Skin epidermis (tissue), 12 donors: ENCODE data around the gene CCSER1.

Source experiments
- H3K27ac ChIP-seq, 21 experiments: fragments of 200-600 bp; sonication (generic) in 11 of 21; one replicate each; pipeline ENCODE4 v1.5.0; 2020; ENCODE audit warnings: mild to moderate bottlenecking in 3 of 21, inconsistent platforms in 2 of 21, moderate library complexity in 2 of 21
- H3K4me3 ChIP-seq, 7 experiments: fragments of 200-600 bp; sonication (generic) in 2 of 7; one replicate each; pipeline ENCODE4 v1.5.0; 2020; ENCODE audit warnings: inconsistent platforms in 2 of 7, mild to moderate bottlenecking in 2 of 7, moderate library complexity in 1 of 7

CCSER1 gene

GRCh38 chr4:90186229-90186628 is 59.0 kb downstream of the CCSER1 start:
- H3K27ac ChIP-seq: no peak overlapping the region
- H3K4me3 ChIP-seq: no peak overlapping the region

- H3K27ac ChIP-seq: no peak overlapping the region
- no peak overlapping the region for H3K4me3 ChIP-seq
Measured at GRCh38 chr4:90187148-90187884, 60.1 kb downstream of the CCSER1 start.

- Histone ChIP-seq H3K4me3 (no peak overlapping the region), H3K27ac (no peak overlapping the region)
Measured at GRCh38 chr4:90189178-90189577, 62.0 kb downstream of the CCSER1 start.

GRCh38 chr4:90189946-90190345 is 62.8 kb downstream of the CCSER1 start:
- H3K27ac ChIP-seq: no peak overlapping the region
- no peak overlapping the region for H3K4me3 ChIP-seq

- H3K4me3 ChIP-seq: no peak overlapping the region
- H3K27ac ChIP-seq: no peak overlapping the region
Measured at GRCh38 chr4:90190525-90190924, 63.3 kb downstream of the CCSER1 start.

- H3K4me3 ChIP-seq: no peak overlapping the region
- no peak overlapping the region for H3K27ac ChIP-seq
Measured at GRCh38 chr4:90198086-90198847, 71.1 kb downstream of the CCSER1 start.

- Histone ChIP-seq H3K27ac (no peak overlapping the region), H3K4me3 (no peak overlapping the region)
Measured at GRCh38 chr4:90207887-90208454, 80.8 kb downstream of the CCSER1 start.

GRCh38 chr4:90209922-90210321 is 82.7 kb downstream of the CCSER1 start:
- Histone ChIP-seq H3K27ac (peak overlapping the region in 2 of 21 experiments; percentile 34 to 44), H3K4me3 (no peak overlapping the region)

GRCh38 chr4:90211174-90211573 is 84.0 kb downstream of the CCSER1 start:
- Histone ChIP-seq H3K27ac (no peak overlapping the region), H3K4me3 (no peak overlapping the region)

GRCh38 chr4:90215286-90215685 is 88.1 kb downstream of the CCSER1 start:
- no peak overlapping the region for H3K27ac ChIP-seq
- no peak overlapping the region for H3K4me3 ChIP-seq

GRCh38 chr4:90219822-90220221 is 92.6 kb downstream of the CCSER1 start:
- H3K4me3 ChIP-seq: no peak overlapping the region
- no peak overlapping the region for H3K27ac ChIP-seq

- Histone ChIP-seq H3K27ac (no peak overlapping the region), H3K4me3 (no peak overlapping the region)
Measured at GRCh38 chr4:90220459-90220858, 93.3 kb downstream of the CCSER1 start.

GRCh38 chr4:90226734-90227133 is 99.5 kb downstream of the CCSER1 start:
- Histone ChIP-seq H3K27ac (no peak overlapping the region), H3K4me3 (no peak overlapping the region)

- Histone ChIP-seq H3K27ac (no peak overlapping the region), H3K4me3 (no peak overlapping the region)
Measured at GRCh38 chr4:90227177-90227576, 100.0 kb downstream of the CCSER1 start.

GRCh38 chr4:90234916-90235547 is 107.8 kb downstream of the CCSER1 start:
- no peak overlapping the region for H3K27ac ChIP-seq
- H3K4me3 ChIP-seq: no peak overlapping the region

GRCh38 chr4:90237751-90238530 is 110.7 kb downstream of the CCSER1 start:
- H3K27ac ChIP-seq: no peak overlapping the region
- no peak overlapping the region for H3K4me3 ChIP-seq

GRCh38 chr4:90240333-90240732 is 113.1 kb downstream of the CCSER1 start:
- H3K4me3 ChIP-seq: no peak overlapping the region
- no peak overlapping the region for H3K27ac ChIP-seq

- H3K27ac ChIP-seq: no peak overlapping the region
- H3K4me3 ChIP-seq: no peak overlapping the region
Measured at GRCh38 chr4:90241008-90241407, 113.8 kb downstream of the CCSER1 start.

- Histone ChIP-seq H3K4me3 (no peak overlapping the region), H3K27ac (no peak overlapping the region)
Measured at GRCh38 chr4:90245837-90246236, 118.6 kb downstream of the CCSER1 start.

GRCh38 chr4:90246816-90247215 is 119.6 kb downstream of the CCSER1 start:
- Histone ChIP-seq H3K27ac (no peak overlapping the region), H3K4me3 (no peak overlapping the region)
